GM18499 (cell line): ENCODE measurements around the gene POLR1A.

Experiments
- ATAC-seq: cut with Tn5 transposase; IDR thresholded peaks from one replicate; pipeline ENCODE4 v1.9.1; 2021; ENCODE audit warnings: moderate number of reproducible peaks; ENCODE audit not compliant: insufficient read depth, unreplicated experiment

The POLR1A gene

DNA sequence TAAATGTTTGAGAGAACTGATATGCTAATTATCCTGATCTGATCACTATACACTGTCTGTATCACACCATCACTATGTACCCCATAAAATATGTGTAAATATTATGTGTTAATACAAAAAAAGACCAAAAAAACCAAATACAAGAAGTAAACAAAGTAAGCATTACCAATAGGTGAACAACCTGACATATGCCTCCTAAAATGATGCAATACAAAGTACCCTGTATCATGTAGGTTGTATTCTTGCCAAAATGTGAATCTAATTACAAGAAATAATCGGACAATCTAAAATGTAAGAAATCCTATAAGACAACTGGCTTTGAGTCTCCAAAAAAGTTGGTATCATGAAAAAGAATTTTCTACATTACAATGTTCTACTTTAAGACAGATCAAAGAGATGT lies 7.8 kb downstream of the POLR1A start:
- ATAC-seq = no peak

DNA sequence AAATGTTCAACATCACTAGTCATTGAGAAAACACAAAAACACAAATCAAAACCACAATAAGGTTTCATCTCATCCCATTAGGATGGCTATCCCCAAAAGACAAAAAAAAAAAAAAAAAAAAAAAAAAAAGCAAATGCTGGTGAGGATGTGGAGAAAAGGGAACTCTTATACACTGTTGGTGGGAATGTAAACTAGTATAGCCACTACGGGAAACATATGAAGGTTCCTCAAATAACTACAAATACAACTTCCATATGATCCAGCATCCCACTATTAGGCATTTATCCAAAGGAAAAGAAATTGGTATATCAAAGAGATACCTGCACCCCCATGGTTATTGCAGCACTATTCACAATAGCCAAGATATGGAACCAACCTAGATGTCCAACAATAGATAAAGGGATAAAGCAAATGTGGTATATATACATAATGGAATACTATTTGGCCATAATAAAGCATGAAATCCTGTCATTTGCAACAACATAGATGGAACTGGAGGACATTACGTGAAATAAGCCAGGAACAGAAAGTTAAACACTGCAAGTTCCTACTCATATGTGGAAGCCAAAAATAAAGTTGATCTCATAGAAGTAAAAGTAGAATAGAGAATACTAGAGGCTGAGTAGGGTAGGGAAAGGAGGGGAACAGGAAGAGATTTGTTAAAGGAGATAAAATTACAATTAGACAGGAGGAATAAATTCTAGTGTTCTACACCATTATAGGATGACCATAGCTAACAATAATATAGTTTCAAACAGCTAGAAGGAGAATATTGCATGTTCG lies 8.4 kb downstream of the POLR1A start:
- ATAC-seq = no peak

GRCh38 chr2:86094229-86094628 lies 11.5 kb downstream of the POLR1A start:
- ATAC-seq = no peak

GRCh38 chr2:86087936-86088850 lies 17.5 kb downstream of the POLR1A start:
- no peak for ATAC-seq

DNA sequence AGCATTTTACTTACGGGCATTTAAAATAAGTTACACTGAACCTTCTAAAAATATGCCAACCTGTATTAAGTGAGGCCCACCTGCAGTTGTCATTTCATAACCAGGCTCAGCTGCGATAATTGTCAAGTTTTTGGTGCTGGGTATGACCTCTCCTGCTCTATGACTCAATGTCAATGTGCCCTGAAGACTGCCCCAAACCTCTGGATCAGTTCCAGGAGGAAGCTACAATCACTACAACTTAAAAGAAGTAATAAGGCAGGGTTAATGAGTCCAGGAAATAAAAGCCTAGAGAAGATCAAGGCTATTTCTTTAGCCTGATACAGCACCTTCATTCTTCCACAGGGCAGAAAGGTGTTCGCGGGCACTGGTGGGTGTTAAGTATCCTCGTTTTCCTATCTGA lies 22.9 kb downstream of the POLR1A start:
- ATAC-seq = no peak

- ATAC-seq = no peak
Measured at GRCh38 chr2:86081724-86082123, 24.0 kb downstream of the POLR1A start.

GRCh38 chr2:86079981-86080911 lies 25.4 kb downstream of the POLR1A start:
- ATAC-seq = peak; percentile 58

- ATAC-seq = no peak
Measured at GRCh38 chr2:86078774-86079545, 26.7 kb downstream of the POLR1A start.

DNA sequence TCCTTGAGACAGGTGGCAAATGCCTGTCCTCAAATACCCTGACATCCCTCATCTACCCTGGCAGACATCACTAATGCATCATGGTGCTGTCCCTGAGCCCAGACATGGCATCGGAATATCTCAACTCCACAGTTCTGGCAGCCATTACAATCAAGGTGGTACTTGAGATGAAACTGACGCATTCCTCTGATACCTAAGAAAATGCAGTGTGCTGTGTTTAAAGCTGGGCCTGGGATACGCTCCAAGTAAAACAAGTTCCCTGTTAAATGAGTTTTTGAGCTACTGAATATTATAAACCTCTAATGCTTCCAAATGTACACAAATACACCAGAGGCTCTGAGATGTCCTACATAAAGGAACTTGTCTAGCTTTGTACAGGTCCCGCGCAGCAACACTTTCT lies 29.8 kb downstream of the POLR1A start:
- ATAC-seq = no peak

GRCh38 chr2:86074811-86075210 lies 30.9 kb downstream of the POLR1A start:
- no peak for ATAC-seq

GRCh38 chr2:86074256-86074655 lies 31.4 kb downstream of the POLR1A start:
- no peak for ATAC-seq

DNA sequence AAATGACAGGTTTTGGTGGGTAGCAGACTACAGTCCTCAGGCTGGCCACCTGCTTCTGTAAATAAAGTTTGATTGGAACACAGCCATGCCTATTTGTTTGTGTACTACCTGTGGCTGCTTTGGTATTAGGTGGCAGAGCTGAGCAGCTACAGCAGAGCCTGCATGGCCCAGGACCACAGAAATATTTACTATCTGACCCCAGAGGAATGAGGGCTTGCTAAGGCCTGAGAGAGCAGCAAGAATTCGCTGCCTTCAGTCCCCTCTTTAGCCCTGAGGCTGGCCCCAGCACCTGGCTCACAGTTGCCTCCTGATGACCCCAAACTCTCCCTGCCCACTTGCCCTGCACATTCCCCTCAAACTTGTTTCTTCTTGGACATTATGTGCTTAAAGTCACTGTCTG lies 32.5 kb downstream of the POLR1A start:
- ATAC-seq = no peak

DNA sequence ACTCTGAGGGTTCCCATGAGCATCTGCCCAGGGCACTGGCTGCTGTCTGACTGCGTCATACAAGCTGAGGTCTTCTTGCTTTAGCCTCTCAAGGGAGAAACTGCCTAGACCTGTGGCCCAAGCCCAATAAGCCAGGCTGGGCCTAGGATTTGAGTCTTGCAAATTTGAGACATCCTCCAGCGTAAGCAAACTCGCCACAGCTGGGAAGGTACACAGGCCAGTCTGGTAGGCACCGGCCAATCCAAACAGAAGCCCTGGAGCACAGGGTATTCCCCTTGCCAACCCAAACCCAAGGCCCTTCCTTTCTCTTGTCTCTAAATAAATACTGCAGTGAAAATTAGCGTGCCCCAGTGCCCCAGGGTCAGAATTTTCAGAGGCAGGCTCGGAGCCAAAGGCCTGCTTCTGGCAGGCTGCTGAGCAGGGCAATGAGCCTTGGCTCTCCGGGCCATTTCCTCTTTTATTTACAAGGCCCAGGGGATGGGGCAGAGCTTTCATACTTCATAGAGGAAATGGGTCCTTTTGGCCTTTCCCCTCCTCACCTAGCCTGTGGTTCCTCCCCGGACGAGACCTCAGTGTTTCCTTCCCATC lies 33.3 kb downstream of the POLR1A start:
- ATAC-seq = no peak

GRCh38 chr2:86070868-86071267 lies 34.8 kb downstream of the POLR1A start:
- ATAC-seq = no peak

DNA sequence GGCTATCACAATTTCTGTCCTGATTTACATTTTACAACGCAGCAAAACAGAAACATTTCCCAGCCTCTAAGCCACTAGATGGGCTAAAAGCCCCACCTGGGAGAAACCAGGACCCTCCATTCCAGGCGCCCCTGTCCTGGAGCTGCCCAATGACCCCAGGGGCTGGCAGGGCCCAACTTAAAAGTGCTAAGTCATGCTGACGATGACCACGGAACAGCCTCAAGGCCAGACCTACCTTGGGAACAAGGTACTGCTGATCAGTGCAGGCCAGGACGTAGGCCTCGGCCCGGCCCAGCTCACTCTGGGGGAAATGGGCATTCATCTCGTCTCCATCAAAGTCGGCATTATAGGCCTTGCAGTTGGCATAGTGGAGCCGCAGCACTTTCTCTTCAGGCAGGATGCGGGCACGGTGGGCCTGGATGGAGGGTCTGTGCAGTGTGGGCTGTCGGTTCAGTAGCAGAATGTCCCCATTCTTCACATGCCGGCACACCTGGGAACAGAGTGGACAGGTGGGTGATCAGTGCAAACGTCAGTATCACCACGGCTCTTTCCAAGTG lies 35.8 kb downstream of the POLR1A start:
- ATAC-seq = no peak

DNA sequence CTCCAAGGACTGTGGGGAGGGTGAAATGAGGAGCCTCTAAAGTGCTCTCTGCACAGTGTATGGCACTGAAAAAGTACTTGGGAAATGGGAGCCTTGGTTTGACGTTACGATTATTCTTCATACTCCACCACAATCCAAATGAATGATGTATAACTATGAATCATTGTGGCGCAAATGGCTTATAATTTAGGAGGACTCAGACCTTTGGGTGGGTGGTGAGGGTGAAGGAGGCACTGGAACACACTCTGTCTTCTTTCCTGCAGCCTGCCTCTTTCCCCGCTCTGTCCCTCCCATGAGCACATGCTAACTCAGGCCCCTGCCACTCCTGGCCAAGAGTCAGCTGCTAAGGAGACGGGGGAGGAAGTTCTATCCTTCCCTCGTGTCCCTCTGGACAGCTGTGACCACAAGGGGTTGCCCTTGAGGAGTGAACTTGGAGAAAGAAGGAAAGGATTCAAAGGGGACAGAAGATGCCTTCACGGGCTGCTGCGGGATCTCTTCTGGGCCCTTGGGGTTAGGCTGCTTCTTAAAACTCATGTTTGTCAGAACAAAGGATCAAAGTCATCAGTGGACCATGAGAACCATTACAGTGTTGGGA lies 36.5 kb downstream of the POLR1A start:
- ATAC-seq = no peak

GRCh38 chr2:86068648-86069047 lies 37.0 kb downstream of the POLR1A start:
- ATAC-seq = no peak

- ATAC-seq = no peak
Measured at GRCh38 chr2:86068136-86068588, 37.5 kb downstream of the POLR1A start.

DNA sequence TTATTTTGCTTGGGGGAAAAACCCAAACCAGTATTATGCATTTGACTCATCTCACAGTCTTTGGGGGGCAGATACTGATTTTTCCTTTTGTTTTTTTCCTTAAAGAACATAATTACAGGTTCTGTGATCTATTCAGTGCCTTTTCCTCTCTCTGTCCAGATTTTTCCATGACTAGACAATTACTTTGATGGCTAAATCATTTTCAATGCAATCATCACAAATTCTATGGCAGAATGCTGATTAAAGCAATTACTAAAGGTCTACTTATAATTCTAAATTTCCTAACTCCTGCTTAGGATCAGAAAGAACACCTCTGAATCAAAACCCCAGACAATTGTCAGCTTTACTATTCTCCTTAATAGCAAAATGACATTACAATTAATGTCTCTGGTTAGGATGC lies 38.8 kb downstream of the POLR1A start:
- no peak for ATAC-seq
